ENCODE measurements around the gene BLTP2.

- TF ChIP-seq POLR2A (IDR thresholded peaks at IDR 0.05; ENCODE audit: low read length) (no peak), GATA1 (IDR thresholded peaks at IDR 0.05; ENCODE audit: low read depth, low read length) (no peak)
These were observed 46.6 kb downstream of the BLTP2 start for GRCh38 chr17:28598389-28598788.

Measured in erythroblast (primary cell).